Small intestine (tissue), 16 donors: ENCODE measurements around the gene HCCS. TPM values are rescaled to one million over a fixed set of nuclear protein-coding genes. Genes with fewer than 3 reads are reported as not detected.

Experiments used
- DNase-seq, 2 donors: peaks; one replicate each; pipeline versions ENCODE4 v3.0.0 to v3.0.0-alpha.2; 2013
- FAIRE-seq: peaks from 2 replicates; lab custom pipeline; 2012; peaks lifted over from hg19 to GRCh38; lab: Jason Lieb, UNC
- H3K27ac ChIP-seq, 3 donors: one replicate each; pipeline ENCODE4 v1.5.1; 2013; ENCODE audit warnings: low read length in 2 of 3, mild to moderate bottlenecking in 2 of 3, control low read depth in 1 of 3, inconsistent platforms in 1 of 3, low read depth in 1 of 3, moderate library complexity in 1 of 3
- H3K27me3 ChIP-seq, 3 donors: one replicate each; pipeline ENCODE4 v1.6.1; 2013; ENCODE audit warnings: low read length in 3 of 3, inconsistent platforms in 1 of 3; ENCODE audit not compliant: control insufficient read depth in 3 of 3, insufficient read depth in 3 of 3
- H3K36me3 ChIP-seq, 3 donors: one replicate each; pipeline ENCODE4 v1.6.1; 2013; ENCODE audit warnings: low read length in 3 of 3, inconsistent platforms in 1 of 3, low read depth in 1 of 3, mild to moderate bottlenecking in 1 of 3, moderate library complexity in 1 of 3; ENCODE audit not compliant: control insufficient read depth in 3 of 3, insufficient read depth in 2 of 3
- H3K4me1 ChIP-seq, 3 donors: one replicate each; pipeline ENCODE4 v1.6.1; 2013; ENCODE audit warnings: low read length in 2 of 3, inconsistent platforms in 1 of 3, low read depth in 1 of 3, mild to moderate bottlenecking in 1 of 3, moderate library complexity in 1 of 3; ENCODE audit not compliant: control insufficient read depth in 3 of 3, insufficient read depth in 2 of 3
- H3K4me3 ChIP-seq, 3 donors: one replicate each; pipeline ENCODE4 v1.5.1; 2013; ENCODE audit warnings: low read length in 3 of 3, control low read depth in 1 of 3, inconsistent platforms in 1 of 3, low read depth in 1 of 3, mild to moderate bottlenecking in 1 of 3, moderate library complexity in 1 of 3
- H3K9me3 ChIP-seq, 2 donors: one replicate each; pipeline ENCODE4 v1.6.1; 2013; ENCODE audit warnings: low read depth in 1 of 2, low read length in 1 of 2; ENCODE audit not compliant: control insufficient read depth in 2 of 2, insufficient read depth in 1 of 2
- WGBS, 3 donors: extraction: QIAGEN DNeasy Blood & Tissue Kit; methylation state at CpG; one replicate each; pipeline ENCODE4 v1.1.7; 2013; 5-methylcytosine and 5-hydroxymethylcytosine counted together
- long read RNA-seq, 10 donors: transcript quantifications; one replicate each; lab custom pipeline, GENCODE V29; 2026
- polyA plus RNA-seq, 4 donors: library from polyadenylated mRNA; stranded (reverse) in 3 of 4; unstranded in 1 of 4; fragments of 200-250 nt in 3 of 4; fragments of 120-200 nt in 1 of 4; gene quantifications; one replicate each; pipeline versions ENCODE4 v1.2.1 to v1.2.3, GENCODE V29; 2013
- donor health status: healthy with polysubstance abuse.
- donor health status: control.
- donor health status: control.
- donor health status: Bipolar disorder and iron deficiency.
- donor health status: healthy.

Gene HCCS
- polyA plus RNA-seq, result 10 to 100 TPM; 26.2 to 40.3 (median 30.0) TPM
- long read RNA-seq, donor 1, transcript HCCS-201 (7 exons, 2,277 nt), result minor isoform, 6 of 18 reads
- long read RNA-seq, donor 1, transcript HCCS-202 (7 exons, 1,072 nt), result major isoform, 7 of 18 reads
- long read RNA-seq, donor 1, transcript HCCS-203 (7 exons, 1,000 nt), result minor isoform, 5 of 18 reads
- long read RNA-seq, donor 1, partial matches to known transcripts, result 0 of 18 reads
- long read RNA-seq, donor 1, other reads (novel, unspliced or antisense), result 0 of 18 reads
- long read RNA-seq, donor 2, transcript HCCS-202 (7 exons, 1,072 nt), result major isoform, 5 of 5 reads
- long read RNA-seq, donor 2, partial matches to known transcripts, result 0 of 5 reads
- long read RNA-seq, donor 2, other reads (novel, unspliced or antisense), result 0 of 5 reads
- long read RNA-seq, donor 3, partial matches to known transcripts, result 0 of 5 reads
- long read RNA-seq, donor 3, other reads (novel, unspliced or antisense), result 0 of 5 reads
- long read RNA-seq, donor 4, result 0 reads
- long read RNA-seq, donor 5, partial matches to known transcripts, result 0 of 2 reads
- long read RNA-seq, donor 5, other reads (novel, unspliced or antisense), result 0 of 2 reads
- long read RNA-seq, donor 6, transcript HCCS-202 (7 exons, 1,072 nt), result major isoform, 9 of 14 reads
- long read RNA-seq, donor 6, partial matches to known transcripts, result 5 of 14 reads
- long read RNA-seq, donor 6, other reads (novel, unspliced or antisense), result 0 of 14 reads
- long read RNA-seq, donor 7, transcript HCCS-202 (7 exons, 1,072 nt), result major isoform, 14 of 16 reads
- long read RNA-seq, donor 7, partial matches to known transcripts, result 0 of 16 reads
- long read RNA-seq, donor 7, other reads (novel, unspliced or antisense), result 0 of 16 reads
- long read RNA-seq, donor 8, partial matches to known transcripts, result 0 of 2 reads
- long read RNA-seq, donor 8, other reads (novel, unspliced or antisense), result 0 of 2 reads
- long read RNA-seq, donor 9, partial matches to known transcripts, result 0 of 3 reads
- long read RNA-seq, donor 9, other reads (novel, unspliced or antisense), result 0 of 3 reads
- long read RNA-seq, donor 10, transcript HCCS-202 (7 exons, 1,072 nt), result major isoform, 7 of 8 reads
- long read RNA-seq, donor 10, partial matches to known transcripts, result 0 of 8 reads
- long read RNA-seq, donor 10, other reads (novel, unspliced or antisense), result 0 of 8 reads

DNA sequence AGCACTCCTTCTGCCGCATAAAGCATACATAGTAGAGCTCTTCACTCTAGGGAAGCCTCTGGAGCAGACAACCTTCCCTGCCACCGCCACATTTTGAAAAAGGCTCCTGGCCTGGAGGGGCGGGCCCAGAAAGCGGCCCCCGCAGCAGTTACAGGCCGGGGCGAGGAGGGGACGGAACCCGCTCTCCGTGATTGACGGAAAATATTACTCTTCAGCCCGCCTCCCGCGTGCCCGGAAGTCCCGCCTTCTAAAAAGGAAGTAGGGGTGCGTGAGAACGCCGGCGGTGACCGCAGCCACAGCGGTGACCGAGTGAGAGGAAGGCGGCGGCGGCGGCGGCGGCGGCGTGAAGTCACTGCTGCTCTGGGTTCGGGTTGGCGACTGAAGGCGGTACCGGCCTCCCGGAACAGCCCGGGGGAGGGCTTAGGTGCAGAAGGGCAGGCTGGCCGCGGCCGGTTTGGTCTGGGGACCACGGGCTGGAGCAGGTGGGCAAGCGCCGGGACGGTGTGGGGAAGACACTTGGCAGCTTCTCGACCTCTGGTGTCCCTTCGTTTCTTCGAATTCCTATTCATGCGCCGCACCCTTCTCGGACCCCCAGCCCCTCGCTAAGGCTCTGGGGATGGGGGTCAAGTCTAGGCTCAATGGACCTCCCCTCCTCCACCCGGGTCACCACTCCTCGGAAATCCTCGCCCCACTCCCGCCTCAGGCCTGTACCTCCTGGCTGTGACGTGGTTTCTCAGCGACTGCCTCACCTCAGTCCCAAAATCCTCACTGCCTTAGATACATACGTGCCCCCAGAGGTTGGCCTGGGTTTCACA lies at the start of gene HCCS:
Gene HCCS (plus strand): TSS at position 296 of the 815 bp plus-strand sequence. CDS start 729 bp downstream, outside the sequence.
- Histone ChIP-seq H3K27me3 (no peaks in the 10 kb centered on the region), H3K36me3 (peaks cover 0 to 14% (median 0%) of the 10 kb centered on the region in 3 donors), H3K9me3 (no peaks in the 10 kb centered on the region), H3K4me3 (peak within 1 kb of the TSS; percentile 60 to 90 (median 70)), H3K27ac (peak within 1 kb of the TSS; percentile 53 to 96 (median 88)), H3K4me1 (peaks cover 0 to 10% (median 0%) of the 10 kb centered on the region in 3 donors)
- WGBS, 3 donors, result 0 to 45% (median 10%) methylated on average over 36 to 58 of the region's 58 CpGs
- FAIRE-seq (no peak), DNase-seq (peak; percentile 81 to 89)

DNA sequence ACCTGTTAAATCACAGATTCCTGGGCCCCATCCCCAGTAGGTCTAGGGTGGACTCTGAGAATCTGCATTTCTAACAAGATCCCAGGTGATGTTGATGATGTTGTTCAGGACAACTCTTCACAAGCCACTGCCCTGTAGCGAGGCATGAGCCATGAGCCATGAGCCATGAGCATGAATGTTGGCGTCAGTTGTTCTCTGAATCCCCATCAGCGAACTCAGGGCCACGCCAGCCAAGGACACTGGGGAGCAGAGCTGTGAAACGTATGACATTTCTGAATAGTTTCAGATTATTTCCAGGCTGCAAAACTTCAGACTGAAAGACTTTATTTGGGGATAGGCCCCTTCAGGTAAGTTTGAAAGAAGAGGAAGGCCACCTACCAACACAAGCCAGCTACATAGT lies 46.9 kb upstream of the HCCS start:
- FAIRE-seq (no peak), DNase-seq (no peak)
- Histone ChIP-seq H3K36me3 (no peaks in the 10 kb centered on the region), H3K9me3 (no peaks in the 10 kb centered on the region), H3K27me3 (no peaks in the 10 kb centered on the region), H3K4me1 (no peaks in the 10 kb centered on the region), H3K4me3 (no peak overlapping the region), H3K27ac (no peak overlapping the region)
- 88 to 98% (median 93%) methylated on average over 5 of the region's 5 CpGs for WGBS, 3 donors

DNA sequence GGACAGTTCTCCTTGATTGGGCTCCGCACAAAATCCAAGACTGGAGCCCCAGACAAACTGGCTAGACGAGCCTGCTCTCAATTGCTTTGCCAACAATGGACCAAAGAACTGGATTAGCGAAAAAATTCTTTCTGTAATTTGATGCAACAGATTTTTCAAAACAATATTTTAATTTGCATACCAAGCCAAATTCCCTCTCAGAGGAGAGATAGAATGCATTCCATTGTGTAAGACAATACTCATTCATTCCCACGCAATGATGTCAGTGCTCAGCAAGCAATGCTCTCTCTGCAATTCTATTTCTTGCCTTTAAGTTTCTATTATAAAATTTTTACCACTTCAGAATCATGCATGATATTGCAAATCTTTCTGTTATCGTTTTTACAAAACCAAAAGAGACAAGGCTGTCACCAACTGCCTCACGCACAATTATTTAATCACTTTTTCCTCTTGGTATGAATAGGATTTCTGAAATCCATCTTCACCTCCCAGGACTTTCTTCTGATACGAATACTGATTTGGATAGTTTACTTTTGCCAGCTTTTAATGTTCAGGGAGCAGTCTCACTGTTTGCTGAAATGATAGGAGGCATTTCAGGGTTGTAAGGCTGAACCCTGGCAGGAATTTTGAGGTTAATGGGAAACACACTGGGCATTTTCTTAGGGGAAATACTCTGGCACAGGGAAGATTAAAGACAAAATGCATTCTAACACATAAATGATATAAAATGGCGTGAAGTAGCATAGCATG lies 46.1 kb upstream of the HCCS start:
- Histone ChIP-seq H3K36me3 (no peaks in the 10 kb centered on the region), H3K27ac (no peak overlapping the region), H3K4me1 (no peaks in the 10 kb centered on the region), H3K27me3 (no peaks in the 10 kb centered on the region), H3K9me3 (no peaks in the 10 kb centered on the region), H3K4me3 (no peak overlapping the region)
- DNase-seq (no peak), FAIRE-seq (no peak)
- 65 to 84% (median 73%) methylated on average over 8 of the region's 8 CpGs for WGBS, 3 donors

DNA sequence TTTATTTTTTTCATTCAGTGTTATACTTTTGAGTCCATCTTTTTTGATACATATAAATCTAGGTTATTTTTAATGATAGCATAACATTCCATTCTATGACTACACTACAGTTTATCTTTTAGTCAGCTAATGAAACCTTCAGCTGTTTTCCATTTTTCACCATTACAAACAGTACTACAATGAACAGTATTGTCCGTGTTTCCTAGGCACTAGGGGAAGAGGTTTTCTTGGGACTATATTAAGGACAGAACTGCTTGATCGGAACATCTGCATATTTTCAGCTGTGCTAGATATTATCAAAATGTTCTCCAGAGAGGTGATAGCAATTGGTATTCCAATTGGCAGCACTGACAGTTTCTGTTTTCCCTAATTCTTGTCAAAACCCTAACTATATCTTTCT lies 44.3 kb upstream of the HCCS start:
- no peaks in the 10 kb centered on the region for H3K4me1 ChIP-seq
- H3K36me3 ChIP-seq, result no peaks in the 10 kb centered on the region
- H3K27me3 ChIP-seq, result no peaks in the 10 kb centered on the region
- FAIRE-seq, result no peak
- WGBS, 3 donors, result 80 to 95% (median 94%) methylated on average over 2 of the region's 2 CpGs
- H3K27ac ChIP-seq, result no peak overlapping the region
- no peak overlapping the region for H3K4me3 ChIP-seq
- no peak for DNase-seq
- no peaks in the 10 kb centered on the region for H3K9me3 ChIP-seq

- H3K9me3 ChIP-seq, result no peaks in the 10 kb centered on the region
- H3K36me3 ChIP-seq, result no peaks in the 10 kb centered on the region
- H3K27me3 ChIP-seq, result no peaks in the 10 kb centered on the region
- FAIRE-seq, result no peak
- no peaks in the 10 kb centered on the region for H3K4me1 ChIP-seq
- H3K4me3 ChIP-seq, result no peak overlapping the region
- WGBS, 3 donors, result 83 to 88% (median 88%) methylated on average over 1 of the region's 1 CpG
- no peak for DNase-seq
- no peak overlapping the region for H3K27ac ChIP-seq
Measured at GRCh38 chrX:11073381-11073780, 37.8 kb upstream of the HCCS start.

- no peaks in the 10 kb centered on the region for H3K36me3 ChIP-seq
- no peaks in the 10 kb centered on the region for H3K27me3 ChIP-seq
- 87 to 94% (median 91%) methylated on average over 4 of the region's 4 CpGs for WGBS, 3 donors
- no peak for DNase-seq
- no peak overlapping the region for H3K4me3 ChIP-seq
- no peak overlapping the region for H3K27ac ChIP-seq
- H3K9me3 ChIP-seq, result no peaks in the 10 kb centered on the region
- H3K4me1 ChIP-seq, result no peaks in the 10 kb centered on the region
- no peak for FAIRE-seq
Measured at GRCh38 chrX:11080741-11081305, 30.3 kb upstream of the HCCS start.

- WGBS, 3 donors, result 58 to 67% (median 59%) methylated on average over 2 of the region's 2 CpGs
- FAIRE-seq (no peak), DNase-seq (no peak)
- H3K27ac ChIP-seq, result no peak overlapping the region
- no peaks in the 10 kb centered on the region for H3K27me3 ChIP-seq
- no peaks in the 10 kb centered on the region for H3K9me3 ChIP-seq
- no peak overlapping the region for H3K4me3 ChIP-seq
- no peaks in the 10 kb centered on the region for H3K36me3 ChIP-seq
- H3K4me1 ChIP-seq, result no peaks in the 10 kb centered on the region
Measured at GRCh38 chrX:11081511-11081910, 29.6 kb upstream of the HCCS start.
